HepG2 (cell line): Measurements from ENCODE around the gene TPM2. TPM values are rescaled to one million over a fixed set of nuclear protein-coding genes. Genes with fewer than 3 reads are reported as not detected.

Experiments
- AGO1 ChIP-seq: fragments of 200-400 bp; formaldehyde crosslinking; IDR thresholded peaks from 2 replicates; pipeline ENCODE4 v1.6.1; 2017; ENCODE audit warnings: mild to moderate bottlenecking, low read depth, low read length, moderate library complexity; ENCODE audit not compliant: poor library complexity, severe bottlenecking
- GLI4 ChIP-seq: sonication (generic); formaldehyde crosslinking; IDR thresholded peaks from 2 replicates; pipeline ENCODE4 v1.5.1; 2020; ENCODE audit warnings: missing genetic modification reagents, mild to moderate bottlenecking, moderate library complexity, borderline replicate concordance
- GTF2F1 ChIP-seq: fragments of 150-350 bp; IDR thresholded peaks from 2 replicates; pipeline ENCODE4 v1.6.1; 2014; ENCODE audit warnings: low read length
- HNF4A ChIP-seq: sonication (generic); formaldehyde crosslinking; IDR thresholded peaks from 2 replicates; pipeline ENCODE4 v1.4.0; 2020; ENCODE audit warnings: missing genetic modification reagents
- IKZF1 ChIP-seq: fragments of 450-650 bp; IDR thresholded peaks from 2 replicates; pipeline ENCODE4 v1.7.1; 2016
- IKZF5 ChIP-seq: IDR thresholded peaks from 2 replicates; pipeline ENCODE4 v1.6.1; 2018; ENCODE audit warnings: missing genetic modification reagents, mild to moderate bottlenecking, missing compliant biosample characterization
- MAZ ChIP-seq, 2 experiments: sonication (generic) in 1 of 2; formaldehyde crosslinking in 1 of 2; IDR thresholded peaks; 2 replicates each; pipeline versions ENCODE4 v1.5.0 to v1.6.1; 2012 to 2020; ENCODE audit warnings: low read depth in 2 of 2, mild to moderate bottlenecking in 2 of 2, borderline replicate concordance in 1 of 2, improper control_type of control experiment in 1 of 2, low read length in 1 of 2, missing genetic modification reagents in 1 of 2, moderate library complexity in 1 of 2
- NR2F6 ChIP-seq, 2 experiments: IDR thresholded peaks; 2 replicates each; pipeline ENCODE4 v1.6.1; 2016; ENCODE audit warnings: antibody characterized with exemption in 1 of 2, mild to moderate bottlenecking in 1 of 2
- SIN3B ChIP-seq: fragments of 150-350 bp; IDR thresholded peaks from 2 replicates; pipeline ENCODE4 v1.6.1; 2014; ENCODE audit warnings: low read length
- STAG1 ChIP-seq: sonication (generic); formaldehyde crosslinking; IDR thresholded peaks from 2 replicates; pipeline ENCODE4 v1.4.0; 2020; ENCODE audit warnings: missing genetic modification reagents
- TCF12 ChIP-seq, 2 experiments: fragments of 450-650 bp in 1 of 2; sonication (generic) in 1 of 2; formaldehyde crosslinking in 1 of 2; IDR thresholded peaks; 2 replicates each; pipeline versions ENCODE4 v1.6.1 to v1.8.0; 2017 to 2022; ENCODE audit warnings: antibody characterized with exemption in 1 of 2, mild to moderate bottlenecking in 1 of 2, missing genetic modification reagents in 1 of 2, moderate library complexity in 1 of 2
- TCF7 ChIP-seq: sonication (generic); IDR thresholded peaks from 2 replicates; pipeline ENCODE4 v1.6.1; 2016; ENCODE audit warnings: antibody characterized with exemption, low read depth
- THAP7 ChIP-seq: sonication (generic); formaldehyde crosslinking; IDR thresholded peaks from 2 replicates; pipeline ENCODE4 v1.8.1; 2023; ENCODE audit warnings: mild to moderate bottlenecking, missing genetic modification reagents
- TMF1 ChIP-seq: sonication (generic); formaldehyde crosslinking; IDR thresholded peaks from 2 replicates; pipeline ENCODE4 v1.8.1; 2022; ENCODE audit warnings: low read depth, missing genetic modification reagents
- XBP1 ChIP-seq: sonication (generic); formaldehyde crosslinking; IDR thresholded peaks from 2 replicates; pipeline ENCODE4 v1.5.0; 2020; ENCODE audit warnings: missing genetic modification reagents
- ZBTB10 ChIP-seq: sonication (generic); formaldehyde crosslinking; IDR thresholded peaks from 2 replicates; pipeline ENCODE4 v1.4.0; 2020; ENCODE audit warnings: missing genetic modification reagents, borderline replicate concordance
- ZNF12 ChIP-seq: sonication (generic); formaldehyde crosslinking; IDR thresholded peaks from 2 replicates; pipeline ENCODE4 v1.5.0; 2020; ENCODE audit warnings: missing genetic modification reagents
- ZNF460 ChIP-seq: sonication (generic); formaldehyde crosslinking; IDR thresholded peaks from 2 replicates; pipeline ENCODE4 v1.5.1; 2020; ENCODE audit warnings: missing genetic modification reagents, mild to moderate bottlenecking, borderline replicate concordance
- ZNF557 ChIP-seq: sonication (generic); formaldehyde crosslinking; IDR thresholded peaks from 2 replicates; pipeline ENCODE4 v1.4.0; 2020; ENCODE audit warnings: missing genetic modification reagents
- ZNF780A ChIP-seq: sonication (generic); formaldehyde crosslinking; IDR thresholded peaks from 2 replicates; pipeline ENCODE4 v1.8.0; 2022; ENCODE audit warnings: mild to moderate bottlenecking, missing genetic modification reagents, moderate library complexity
- ZSCAN21 ChIP-seq: sonication (generic); formaldehyde crosslinking; IDR thresholded peaks from 2 replicates; pipeline ENCODE4 v1.8.0; 2022; ENCODE audit warnings: mild to moderate bottlenecking, missing genetic modification reagents, moderate library complexity, borderline replicate concordance
- polyA plus RNA-seq, 8 experiments: library from polyadenylated mRNA; depleted of rRNA in 3 of 8; stranded (reverse) in 7 of 8; unstranded in 1 of 8; fragments of >200 nt; fragmentation: Illumina TruSeq in 4 of 8; extraction: Trizol in 4 of 8; gene quantifications; 2 replicates each; pipeline versions ENCODE4 v1.2.1 to v1.2.3, GENCODE V29; 2011 to 2016; ENCODE audit warnings: low read depth in 4 of 8, missing spikeins in 1 of 8, mixed read lengths in 1 of 8; ENCODE audit not compliant: insufficient read depth in 1 of 8
- total RNA-seq, 5 experiments: library from RNA; depleted of rRNA; stranded (reverse); fragments of >200 nt; fragmentation: Illumina TruSeq; extraction: Trizol; gene quantifications; 2 replicates each; pipeline ENCODE4 v1.2.3, GENCODE V29; 2016; ENCODE audit warnings: low read depth in 1 of 5
- TF ChIP-seq, protein P1 (sequence below): sonication (generic); formaldehyde crosslinking; IDR thresholded peaks from 2 replicates; pipeline ENCODE4 v1.8.1; 2022; ENCODE audit warnings: low read depth, mild to moderate bottlenecking, missing genetic modification reagents

Gene TPM2
- total and polyA plus RNA-seq, 2 of the 13 experiments (the other 11 are each of a cell fraction or from before 2014, with no cell fraction given), result 3.1 to 10.7 TPM

DNA sequence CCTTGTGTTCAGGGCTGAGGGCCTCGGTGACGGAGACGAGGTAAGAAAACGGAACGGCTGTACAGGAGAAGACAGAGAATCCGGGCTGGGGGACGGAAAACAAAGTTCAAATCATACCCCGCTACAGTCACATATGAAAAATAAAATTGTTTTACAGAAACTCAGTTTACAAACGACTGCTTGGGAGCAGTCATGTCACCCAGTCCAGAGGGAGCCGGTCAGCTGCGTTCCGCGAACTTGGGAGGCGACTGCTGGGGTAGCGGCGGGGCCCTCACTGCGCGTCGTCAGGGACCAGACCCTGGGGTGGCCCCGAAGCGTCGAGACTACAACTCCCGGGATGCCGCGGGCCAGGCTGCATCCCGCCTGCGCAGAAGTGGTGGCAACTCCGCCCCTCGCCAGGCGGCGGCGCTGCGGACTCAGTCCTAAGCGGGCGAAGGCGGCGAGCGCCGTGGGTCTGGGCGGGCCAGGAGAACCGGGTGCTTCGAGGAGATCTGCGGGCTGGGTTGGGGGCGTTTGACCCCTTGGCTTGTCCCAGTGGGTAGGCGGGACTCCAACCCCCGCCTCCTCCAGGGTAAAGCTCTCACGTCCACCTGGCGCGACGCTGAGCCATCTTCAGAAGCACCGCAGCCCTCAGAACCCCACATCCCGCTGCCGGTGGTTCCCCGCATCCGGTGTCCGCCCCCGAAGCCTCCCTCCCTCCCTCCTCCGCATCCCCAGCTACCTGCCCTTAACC is 43.0 kb downstream of the TPM2 start (continued):
- TF ChIP-seq GLI4 (CRISPR knock-in tag) (no peak), XBP1 (CRISPR knock-in tag) (no peak), MAZ (IDR thresholded peaks at IDR 0.05; ENCODE audit: borderline replicate concordance, low read depth, low read length) (0 out of 2 replicates have a peak, but pooled peaks have one; percentile 25), MAZ (CRISPR knock-in tag; IDR thresholded peaks at IDR 0.05; ENCODE audit: low read depth) (peak; percentile 60; the same call in 1 of the 2 replicates), ZNF780A (CRISPR knock-in tag) (no peak), ZNF12 (CRISPR knock-in tag) (no peak; the same call in 1 of the 2 replicates), SIN3B (0 out of 2 replicates have a peak, but pooled peaks have one; percentile 14), THAP7 (CRISPR knock-in tag) (no peak; the same call in 1 of the 2 replicates), NR2F6 (IDR thresholded peaks at IDR 0.05) (no peak), NR2F6 (CRISPR knock-in tag; IDR thresholded peaks at IDR 0.05) (peak; percentile 40; the same call in 1 of the 2 replicates), ZBTB10 (CRISPR knock-in tag) (peak; percentile 64; the same call in 1 of the 2 replicates), ZNF557 (no peak), IKZF5 (0 out of 2 replicates have a peak, but pooled peaks have one; percentile 47), ZSCAN21 (CRISPR knock-in tag) (peak; percentile 86), TCF12 (IDR thresholded peaks at IDR 0.05) (no peak), TCF12 (CRISPR knock-in tag; IDR thresholded peaks at IDR 0.05) (no peak), GTF2F1 (no peak), IKZF1 (no peak), TCF7 (no peak), STAG1 (CRISPR knock-in tag) (peak; percentile 91), ZNF460 (no peak), TMF1 (no peak), HNF4A (CRISPR knock-in tag) (peak; percentile 39; the same call in 1 of the 2 replicates), AGO1 (no peak)
- TF ChIP-seq, protein P1, sequence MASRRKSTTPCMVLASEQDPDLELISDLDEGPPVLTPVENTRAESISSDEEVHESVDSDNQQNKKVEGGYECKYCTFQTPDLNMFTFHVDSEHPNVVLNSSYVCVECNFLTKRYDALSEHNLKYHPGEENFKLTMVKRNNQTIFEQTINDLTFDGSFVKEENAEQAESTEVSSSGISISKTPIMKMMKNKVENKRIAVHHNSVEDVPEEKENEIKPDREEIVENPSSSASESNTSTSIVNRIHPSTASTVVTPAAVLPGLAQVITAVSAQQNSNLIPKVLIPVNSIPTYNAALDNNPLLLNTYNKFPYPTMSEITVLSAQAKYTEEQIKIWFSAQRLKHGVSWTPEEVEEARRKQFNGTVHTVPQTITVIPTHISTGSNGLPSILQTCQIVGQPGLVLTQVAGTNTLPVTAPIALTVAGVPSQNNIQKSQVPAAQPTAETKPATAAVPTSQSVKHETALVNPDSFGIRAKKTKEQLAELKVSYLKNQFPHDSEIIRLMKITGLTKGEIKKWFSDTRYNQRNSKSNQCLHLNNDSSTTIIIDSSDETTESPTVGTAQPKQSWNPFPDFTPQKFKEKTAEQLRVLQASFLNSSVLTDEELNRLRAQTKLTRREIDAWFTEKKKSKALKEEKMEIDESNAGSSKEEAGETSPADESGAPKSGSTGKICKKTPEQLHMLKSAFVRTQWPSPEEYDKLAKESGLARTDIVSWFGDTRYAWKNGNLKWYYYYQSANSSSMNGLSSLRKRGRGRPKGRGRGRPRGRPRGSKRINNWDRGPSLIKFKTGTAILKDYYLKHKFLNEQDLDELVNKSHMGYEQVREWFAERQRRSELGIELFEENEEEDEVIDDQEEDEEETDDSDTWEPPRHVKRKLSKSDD, result no peak
